OCI-LY7 (cell line): ENCODE measurements around the gene SMAD1. TPM values are rescaled to one million over a fixed set of nuclear protein-coding genes. Genes with fewer than 3 reads are reported as not detected.
A peak's percentile ranks its signal among the peaks of the same experiment; 100 is the strongest.

Experiments
- BruUV-seq: library from RNA; stranded (reverse); fragments of 400-500 nt; replicated peaks from 2 replicates; lab custom pipeline; 2021; lab: Mats Ljungman, UMichigan
- CTCF ChIA-PET: fragments of 300-600 bp; sonication (Branson Sonifier 250); formaldehyde crosslinking; loops from one replicate; lab custom pipeline; 2022; ENCODE audit warnings: antibody characterized with exemption; ENCODE audit not compliant: unreplicated experiment; lab: Charles Lee
- POLR2A ChIA-PET: fragments of 300-600 bp; sonication (Branson Sonifier 250); formaldehyde crosslinking; loops from one replicate; lab custom pipeline; 2022; ENCODE audit warnings: antibody characterized with exemption; lab: Charles Lee
- DNase-seq: peaks from one replicate; pipeline ENCODE4 v3.0.0-alpha.2; 2015; ENCODE audit warnings: low spot score
- H2AFZ ChIP-seq: fragments of 200-600 bp; sonication (generic), shearing (Covaris generic); 2 replicates; pipeline ENCODE4 v1.6.1; 2014; ENCODE audit warnings: mild to moderate bottlenecking, antibody characterized with exemption, low read length, moderate library complexity
- H3K27ac ChIP-seq: fragments of 200-600 bp; sonication (generic); 2 replicates; pipeline ENCODE4 v1.5.1; 2014; ENCODE audit warnings: mixed run types, low read depth, mild to moderate bottlenecking, moderate library complexity, low read length, inconsistent platforms; ENCODE audit not compliant: poor library complexity, severe bottlenecking
- H3K36me3 ChIP-seq: fragments of 200-600 bp; sonication (generic); 2 replicates; pipeline ENCODE4 v1.6.1; 2014; ENCODE audit warnings: mild to moderate bottlenecking, antibody characterized with exemption, low read length, moderate library complexity, mixed read lengths; ENCODE audit not compliant: insufficient read depth
- H3K4me1 ChIP-seq: fragments of 200-600 bp; sonication (generic); 2 replicates; pipeline ENCODE4 v1.5.1; 2014; ENCODE audit warnings: mild to moderate bottlenecking, low read length; ENCODE audit not compliant: insufficient read depth, poor library complexity, severe bottlenecking
- H3K4me2 ChIP-seq: fragments of 200-600 bp; sonication (generic); 2 replicates; pipeline ENCODE4 v1.6.1; 2014; ENCODE audit warnings: mild to moderate bottlenecking, low read length
- H3K4me3 ChIP-seq: fragments of 200-600 bp; sonication (generic); 2 replicates; pipeline ENCODE4 v1.5.1; 2014; ENCODE audit warnings: mild to moderate bottlenecking, low read depth, low read length; ENCODE audit not compliant: poor library complexity, severe bottlenecking
- H3K79me2 ChIP-seq: fragments of 200-600 bp; sonication (generic); 2 replicates; pipeline ENCODE4 v1.6.1; 2016; ENCODE audit warnings: low read depth, mild to moderate bottlenecking, low read length, moderate library complexity, mixed read lengths; ENCODE audit not compliant: insufficient read depth
- H3K9me2 ChIP-seq: fragments of 200-600 bp; sonication (generic); 2 replicates; pipeline ENCODE4 v1.6.1; 2016; ENCODE audit warnings: mild to moderate bottlenecking, low read length, mixed read lengths; ENCODE audit not compliant: insufficient read depth
- H3K9me3 ChIP-seq: fragments of 200-600 bp; sonication (generic); 2 replicates; pipeline ENCODE4 v1.6.1; 2014; ENCODE audit warnings: mild to moderate bottlenecking, mixed run types, low read length, mixed read lengths
- H4K20me1 ChIP-seq: fragments of 200-600 bp; sonication (generic); 2 replicates; pipeline ENCODE4 v1.6.1; 2014; ENCODE audit warnings: mild to moderate bottlenecking, antibody characterized with exemption, low read length, moderate library complexity, mixed read lengths; ENCODE audit not compliant: insufficient read depth
- EZH2phosphoT487 ChIP-seq: fragments of 200-600 bp; sonication (generic); IDR thresholded peaks from 2 replicates; pipeline ENCODE4 v1.6.1; 2018; ENCODE audit warnings: low read depth, borderline replicate concordance, mild to moderate bottlenecking, mixed run types, antibody characterized with exemption, low read length, moderate library complexity, mixed read lengths
- intact Hi-C: fragments of 100-400 bp; cut with micrococcal nuclease; formaldehyde crosslinking; loops from one replicate; pipeline ENCODE4 v1.10.0; 2022; ENCODE audit not compliant: unreplicated experiment
- total RNA-seq, 2 experiments: library from RNA; depleted of rRNA in 1 of 2; stranded (reverse); fragments of >200 nt in 1 of 2; shearing (Covaris generic) in 1 of 2; gene quantifications; 2 replicates each; pipeline ENCODE4 v1.2.3, GENCODE V29; 2014 to 2022
- TF ChIP-seq, protein P1 (sequence below): fragments of 200-600 bp; sonication (generic); conservative IDR thresholded peaks from 2 replicates; pipeline ENCODE4 v1.5.1; 2014; ENCODE audit warnings: mild to moderate bottlenecking, antibody characterized with exemption, low read length, moderate library complexity, mixed read lengths

Gene SMAD1
- total RNA-seq, 2 experiments from 2014 or later, result 39.9 to 60.9 TPM

- CTCF ChIA-PET, result no interaction called here
- H3K79me2 ChIP-seq, result peaks cover 69% of the 10 kb centered on the region
Observed at GRCh38 chr4:145482209-145483037, 770 bp downstream of the SMAD1 start.

GRCh38 chr4:145483514-145483913, 1.9 kb downstream of the SMAD1 start:
- no peak for TF ChIP-seq EZH2phosphoT487
- TF ChIP-seq, protein P1, sequence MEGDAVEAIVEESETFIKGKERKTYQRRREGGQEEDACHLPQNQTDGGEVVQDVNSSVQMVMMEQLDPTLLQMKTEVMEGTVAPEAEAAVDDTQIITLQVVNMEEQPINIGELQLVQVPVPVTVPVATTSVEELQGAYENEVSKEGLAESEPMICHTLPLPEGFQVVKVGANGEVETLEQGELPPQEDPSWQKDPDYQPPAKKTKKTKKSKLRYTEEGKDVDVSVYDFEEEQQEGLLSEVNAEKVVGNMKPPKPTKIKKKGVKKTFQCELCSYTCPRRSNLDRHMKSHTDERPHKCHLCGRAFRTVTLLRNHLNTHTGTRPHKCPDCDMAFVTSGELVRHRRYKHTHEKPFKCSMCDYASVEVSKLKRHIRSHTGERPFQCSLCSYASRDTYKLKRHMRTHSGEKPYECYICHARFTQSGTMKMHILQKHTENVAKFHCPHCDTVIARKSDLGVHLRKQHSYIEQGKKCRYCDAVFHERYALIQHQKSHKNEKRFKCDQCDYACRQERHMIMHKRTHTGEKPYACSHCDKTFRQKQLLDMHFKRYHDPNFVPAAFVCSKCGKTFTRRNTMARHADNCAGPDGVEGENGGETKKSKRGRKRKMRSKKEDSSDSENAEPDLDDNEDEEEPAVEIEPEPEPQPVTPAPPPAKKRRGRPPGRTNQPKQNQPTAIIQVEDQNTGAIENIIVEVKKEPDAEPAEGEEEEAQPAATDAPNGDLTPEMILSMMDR, result 0 out of 2 replicates have a peak, but pooled peaks have one; percentile 32
- H3K27ac ChIP-seq, result peak overlapping the region; percentile 82
- H3K4me3 ChIP-seq, result peak overlapping the region; percentile 88
- peak overlapping the region; percentile 76; the same call in 1 of the 2 replicates for H2AFZ ChIP-seq
- H4K20me1 ChIP-seq, result peaks cover 16% of the 10 kb centered on the region; the same call in 1 of the 2 replicates
- H3K9me2 ChIP-seq, result no peaks in the 10 kb centered on the region
- peaks cover 62% of the 10 kb centered on the region for H3K4me1 ChIP-seq
- intact Hi-C loops, result loop anchor here (2.0 to 5.0 kb wide), 5 partner anchors 73 to 454 kb away; partner anchors contain the start of genes ABCE1, ANAPC10, OTUD4 and ZNF827
- CTCF ChIA-PET, result interaction anchor here (0.9 to 1.1 kb wide), 2 partner anchors 14 to 71 kb away, joined by 3 read pairs; no protein-coding TSS in a partner anchor
- POLR2A ChIA-PET, result interaction anchor here (0.6 to 3.6 kb wide), 9 partner anchors 12 to 135 kb away, joined by 3 to 48 read pairs (median 10); partner anchors contain the start of gene MMAA
- no TSS peak for BruUV-seq
- no peaks in the 10 kb centered on the region for H3K9me3 ChIP-seq
- peaks cover 80% of the 10 kb centered on the region for H3K79me2 ChIP-seq
- H3K4me2 ChIP-seq, result peak overlapping the region; percentile 96
- no peak for DNase-seq
- H3K36me3 ChIP-seq, result peaks cover 24% of the 10 kb centered on the region

More at GRCh38 chr4:145482209-145483037, 770 bp downstream of the SMAD1 start:
- no peaks in the 10 kb centered on the region for H3K9me3 ChIP-seq
- DNase-seq, result peak; percentile 68
- H4K20me1 ChIP-seq, result peaks cover 10% of the 10 kb centered on the region; the same call in 1 of the 2 replicates
- intact Hi-C loops, result loop anchor here (1.0 to 5.0 kb wide), 7 partner anchors 19 to 455 kb away; partner anchors contain the start of genes ABCE1, ANAPC10, OTUD4 and ZNF827
- H3K36me3 ChIP-seq, result peaks cover 26% of the 10 kb centered on the region
- no peaks in the 10 kb centered on the region for H3K9me2 ChIP-seq
- no peak for TF ChIP-seq EZH2phosphoT487
- TF ChIP-seq, protein P1, result no peak
- peaks cover 53% of the 10 kb centered on the region for H3K4me1 ChIP-seq
- peak overlapping the region; percentile 76; the same call in 1 of the 2 replicates for H2AFZ ChIP-seq
- peak overlapping the region; percentile 96 for H3K4me2 ChIP-seq
- POLR2A ChIA-PET, result interaction anchor here (0.6 to 3.6 kb wide), 4 partner anchors 21 to 136 kb away, joined by 3 to 48 read pairs (median 6); partner anchors contain the start of gene MMAA
- peak overlapping the region; percentile 82 for H3K27ac ChIP-seq
- peak overlapping the region; percentile 88 for H3K4me3 ChIP-seq
- BruUV-seq, result no TSS peak
